HG03575 (cell line): Measurements from ENCODE around the gene ITPRIP.

Experiments used
- ATAC-seq: cut with Tn5 transposase; IDR thresholded peaks from one replicate; pipeline ENCODE4 v1.9.1; 2021; ENCODE audit not compliant: unreplicated experiment, insufficient number of reproducible peaks, low FRiP score; ENCODE audit errors: extremely low read depth

ITPRIP gene

GRCh38 chr10:104328896-104329710 is 9.2 kb downstream of the ITPRIP start:
- ATAC-seq: no peak

DNA sequence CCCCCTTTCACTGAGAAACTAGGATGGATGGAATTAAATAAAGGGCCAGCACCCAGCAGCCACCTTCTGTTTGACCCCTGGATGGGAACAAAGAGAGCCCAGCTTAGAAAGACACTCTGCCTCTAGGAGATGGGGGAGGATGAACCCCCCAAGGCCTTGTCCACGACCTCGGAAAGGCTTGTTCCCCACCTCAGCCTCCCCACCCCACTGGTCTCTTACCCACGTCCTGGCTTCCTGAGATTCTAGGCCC is 9.7 kb downstream of the ITPRIP start:
- no peak for ATAC-seq

GRCh38 chr10:104327745-104328645 is 10.3 kb downstream of the ITPRIP start:
- ATAC-seq: no peak

GRCh38 chr10:104326991-104327610 is 11.2 kb downstream of the ITPRIP start:
- no peak for ATAC-seq

DNA sequence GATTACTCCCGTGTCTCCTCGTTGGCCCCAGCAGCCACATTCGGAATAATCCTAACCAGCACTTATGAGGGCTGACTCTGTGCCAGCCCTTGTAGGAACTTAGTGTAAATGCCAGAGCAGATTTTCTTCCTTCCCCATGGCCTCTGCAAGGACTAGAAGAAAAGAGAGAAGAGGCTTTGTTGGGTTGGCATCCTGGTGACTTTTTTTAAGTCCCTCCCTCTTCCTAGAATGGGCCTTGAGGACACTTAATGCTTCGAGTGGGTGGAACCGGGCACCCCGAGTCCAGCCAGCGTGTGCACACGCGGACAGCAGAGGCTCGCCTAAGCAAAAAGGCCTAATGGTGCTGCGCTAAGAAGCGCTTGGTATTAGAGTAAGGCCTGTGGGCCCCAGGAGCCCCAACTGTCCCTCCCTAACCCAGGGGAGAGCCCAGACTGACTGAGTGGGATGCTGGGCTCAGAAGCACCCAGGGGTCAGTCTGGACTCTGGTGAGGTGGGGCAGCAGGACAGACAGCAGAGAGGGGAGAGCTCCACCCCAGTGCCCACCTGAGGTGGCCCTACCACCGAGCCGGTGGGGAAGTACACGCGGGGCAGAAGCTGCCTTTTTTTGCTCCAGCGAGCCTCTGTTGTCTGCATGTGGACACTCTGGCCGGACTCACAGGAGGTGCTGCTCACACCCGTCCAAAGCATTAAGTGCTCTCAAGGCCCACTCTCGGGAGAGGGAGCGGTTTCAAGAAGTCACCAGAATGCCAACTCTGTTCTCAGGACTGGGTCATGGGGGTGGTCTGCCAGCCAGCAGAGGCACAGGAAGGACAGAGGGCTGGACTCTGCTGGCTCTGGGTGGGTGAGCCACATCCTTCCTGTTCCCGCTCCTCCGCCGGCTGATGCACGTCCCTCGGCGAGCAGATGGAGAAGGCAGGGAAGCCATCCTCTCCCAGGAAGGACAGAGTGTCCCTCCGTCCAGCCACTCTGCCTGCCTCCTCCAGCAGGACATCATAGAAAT is 12.5 kb downstream of the ITPRIP start:
- ATAC-seq: no peak

DNA sequence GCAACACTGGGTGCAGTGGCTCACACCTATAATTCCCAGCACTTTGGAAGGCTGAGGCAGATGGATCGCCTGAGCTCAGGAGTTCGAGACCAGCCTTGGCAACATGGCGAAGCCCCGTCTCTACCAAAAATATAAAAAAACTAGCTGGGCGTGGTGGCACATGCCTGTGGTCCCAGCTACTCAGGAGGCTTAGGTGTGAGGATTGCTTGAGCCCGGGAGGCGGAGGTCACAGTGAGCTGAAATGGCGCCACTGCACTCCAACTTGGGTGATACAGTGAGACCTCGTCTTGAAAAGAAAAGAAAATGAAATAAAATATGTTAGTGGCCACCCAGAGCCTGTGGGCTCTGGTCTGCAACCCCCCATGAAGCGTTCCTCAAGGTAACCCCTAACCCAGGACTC is 13.3 kb downstream of the ITPRIP start:
- ATAC-seq: no peak

DNA sequence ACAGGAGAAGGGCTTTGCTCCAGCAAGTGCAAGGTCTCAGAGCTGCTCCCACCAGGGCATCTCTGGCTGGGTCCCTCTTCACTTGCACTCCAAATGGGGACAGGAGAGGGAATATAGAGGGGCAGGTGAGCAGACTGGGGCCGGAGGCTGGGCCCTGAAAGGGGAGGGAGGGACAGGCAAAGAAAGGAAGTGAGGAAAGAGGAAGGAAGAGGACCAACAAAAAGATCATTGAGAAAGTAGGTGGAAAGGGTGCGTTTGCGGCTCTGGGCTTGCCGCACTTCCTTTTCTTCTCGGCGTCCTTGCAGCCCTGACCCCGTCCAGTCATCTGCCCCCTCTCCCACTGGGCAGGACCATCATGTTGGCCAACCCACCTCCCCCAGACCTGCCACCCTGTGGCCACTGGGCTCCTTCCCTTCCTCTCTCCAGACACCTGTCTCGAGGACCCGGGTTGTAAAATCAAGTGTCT is 14.0 kb downstream of the ITPRIP start:
- no peak for ATAC-seq

DNA sequence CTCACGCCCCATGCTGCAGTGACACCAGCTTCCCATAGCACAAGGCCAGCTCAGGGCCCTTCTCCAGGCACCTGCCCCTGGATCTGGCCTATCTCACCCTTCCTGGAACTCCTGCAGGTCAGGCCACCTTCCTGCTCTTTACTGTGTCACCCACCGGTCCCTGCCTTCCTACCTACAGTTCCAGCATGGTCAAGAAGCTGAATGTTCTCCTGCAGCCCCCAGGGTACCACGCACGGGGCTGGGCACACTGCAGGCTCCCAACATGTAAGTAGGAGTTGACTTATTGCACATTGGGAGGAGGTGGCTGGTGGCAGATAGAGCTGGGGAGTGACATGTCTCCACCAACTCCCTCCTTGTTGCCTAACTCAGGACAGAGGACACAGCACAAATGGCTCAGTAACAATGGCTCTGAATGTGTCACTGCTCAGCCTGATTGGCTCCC is 14.5 kb downstream of the ITPRIP start:
- ATAC-seq: no peak

- ATAC-seq: no peak
Observed at GRCh38 chr10:104323085-104323484, 15.2 kb downstream of the ITPRIP start.

DNA sequence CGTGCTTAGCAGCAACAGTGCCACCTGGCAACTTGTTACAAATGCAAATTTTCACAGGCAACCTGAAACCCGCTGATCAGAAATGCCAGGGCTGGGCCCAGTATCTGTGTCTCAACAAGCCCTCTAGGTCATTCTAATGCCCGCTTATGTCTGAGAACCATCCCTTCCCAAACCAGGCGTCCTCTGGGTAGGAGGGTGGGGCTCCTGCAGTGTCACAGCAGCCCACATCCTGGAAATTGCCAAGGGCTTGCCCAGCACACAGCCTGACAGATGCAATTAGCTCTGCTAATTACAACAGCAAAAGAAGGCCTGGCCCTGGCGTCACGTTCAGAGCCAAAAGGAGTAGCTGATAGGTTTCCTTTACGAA is 15.9 kb downstream of the ITPRIP start:
- ATAC-seq: no peak

DNA sequence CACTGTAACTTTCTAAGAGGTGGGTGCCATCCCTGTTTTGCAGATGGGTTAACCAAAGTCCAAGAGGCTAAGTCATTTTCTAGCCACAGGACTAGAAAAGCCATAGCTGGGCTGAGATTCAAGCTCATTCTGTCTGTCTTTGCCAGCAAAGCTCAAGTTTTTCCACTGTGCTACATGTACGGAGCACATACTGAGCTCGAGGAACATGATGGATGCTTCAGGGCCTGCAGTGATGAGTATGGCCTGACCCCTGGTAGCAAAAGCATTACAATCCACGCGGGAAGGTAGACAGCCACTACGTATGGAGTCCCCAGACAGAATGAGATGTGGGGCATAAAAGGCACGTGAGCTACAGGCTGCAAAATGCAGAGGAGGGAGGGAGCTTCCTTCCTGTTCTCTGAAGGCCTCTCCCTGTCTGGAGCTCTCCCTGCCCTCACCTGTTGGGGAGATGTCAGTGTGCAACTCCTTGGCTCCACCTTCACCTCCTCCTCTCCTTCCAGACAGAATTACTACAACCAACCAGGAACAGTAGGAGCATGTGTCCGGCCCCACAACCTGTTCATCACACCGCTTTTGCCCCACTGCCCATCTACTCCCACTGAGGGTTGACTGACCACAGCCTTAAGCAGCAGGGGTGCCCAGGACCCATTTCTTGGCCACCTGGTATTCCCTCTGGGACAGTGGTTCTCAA is 16.4 kb downstream of the ITPRIP start:
- ATAC-seq: no peak

DNA sequence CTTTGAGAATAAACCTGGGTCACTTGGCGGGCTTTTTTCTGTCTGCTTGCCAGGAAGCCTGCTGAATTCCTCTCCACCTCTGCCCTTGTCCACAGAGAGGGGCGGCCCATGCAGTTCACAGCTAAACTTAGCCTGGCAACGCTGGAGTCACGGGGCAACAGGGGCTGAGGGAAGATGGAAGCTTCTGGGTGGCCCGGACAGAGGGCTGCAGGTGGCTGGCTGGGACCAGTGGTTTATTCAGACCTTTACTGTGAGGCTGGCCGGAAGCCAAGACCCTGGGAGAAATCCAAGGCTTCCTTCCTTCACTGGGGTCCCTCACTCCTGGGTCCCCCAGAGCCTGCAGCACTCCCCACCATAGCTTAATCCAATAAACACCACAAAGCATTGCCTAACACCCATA is 17.0 kb downstream of the ITPRIP start:
- no peak for ATAC-seq

DNA sequence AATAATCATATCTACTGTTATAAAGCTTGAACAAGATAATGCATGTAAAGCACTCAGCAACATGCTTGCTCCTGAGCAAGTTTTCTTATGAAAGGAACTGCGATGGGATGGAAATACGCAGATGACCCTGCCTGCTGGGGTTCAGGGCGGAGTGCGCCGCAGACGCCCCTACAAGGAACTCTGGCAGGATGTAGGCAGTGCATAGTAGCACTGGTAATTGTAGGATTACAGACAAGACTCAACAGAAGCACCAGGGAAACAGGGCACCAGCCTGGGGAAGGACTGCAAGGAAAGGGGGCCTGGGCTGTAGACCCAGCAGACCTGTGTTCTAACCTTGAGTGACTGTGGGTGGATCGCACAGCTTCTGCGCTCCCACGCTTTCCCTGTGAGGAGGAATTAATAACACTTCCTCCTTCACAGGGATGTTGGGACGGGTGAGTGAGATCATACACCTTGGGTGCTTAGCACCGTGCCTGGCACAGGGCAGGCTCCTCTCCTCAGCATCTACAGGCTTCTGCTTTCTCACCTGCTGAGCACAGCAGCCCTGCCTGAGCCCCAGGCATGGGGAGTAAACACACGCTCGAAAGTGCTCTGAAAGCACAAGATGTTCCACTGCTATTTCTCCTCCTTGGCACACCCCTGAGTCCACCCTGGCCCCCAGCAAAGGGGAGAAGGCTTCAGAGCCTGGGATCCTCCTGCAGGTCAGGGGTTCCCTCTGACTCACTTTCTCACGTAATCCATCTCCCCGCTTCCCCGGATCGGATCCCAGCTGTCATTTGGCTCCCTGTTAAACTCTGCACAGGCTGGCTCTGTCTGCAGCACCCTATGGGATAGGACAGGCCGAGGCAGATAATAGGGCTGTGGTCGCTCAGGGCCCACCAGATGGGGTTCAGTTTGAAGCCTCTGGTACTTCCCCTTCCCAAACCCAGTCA is 19.2 kb downstream of the ITPRIP start:
- ATAC-seq: no peak

- no peak for ATAC-seq
Observed at GRCh38 chr10:104318326-104318725, 19.9 kb downstream of the ITPRIP start.

DNA sequence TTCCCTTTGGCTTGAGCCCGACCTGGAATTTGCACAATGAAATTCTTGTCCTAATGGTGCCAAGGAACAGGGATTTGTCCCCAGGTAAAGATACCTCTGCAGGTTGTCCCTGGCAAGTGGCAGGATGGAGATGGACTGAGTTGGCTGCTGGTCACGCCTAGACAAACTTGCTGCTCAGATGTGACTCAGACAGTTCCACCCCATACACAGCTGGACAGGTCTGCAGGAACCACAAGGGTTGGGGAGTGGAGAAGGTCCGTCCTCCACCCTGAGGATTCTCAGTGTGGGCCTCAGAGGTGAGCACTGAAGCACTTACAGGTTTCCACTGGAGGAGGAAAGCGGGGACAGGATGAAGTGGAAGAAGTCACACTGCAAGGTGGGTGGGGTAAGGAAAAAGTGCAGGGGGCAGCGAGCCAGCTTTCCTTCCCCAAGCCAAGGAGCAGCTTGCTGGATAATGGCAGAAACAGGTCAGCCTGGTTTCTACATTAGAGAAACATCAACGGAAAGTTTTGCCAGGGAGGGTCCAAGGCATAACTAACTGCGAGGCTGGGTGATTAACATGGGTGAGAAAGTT is 20.5 kb downstream of the ITPRIP start:
- ATAC-seq: no peak

DNA sequence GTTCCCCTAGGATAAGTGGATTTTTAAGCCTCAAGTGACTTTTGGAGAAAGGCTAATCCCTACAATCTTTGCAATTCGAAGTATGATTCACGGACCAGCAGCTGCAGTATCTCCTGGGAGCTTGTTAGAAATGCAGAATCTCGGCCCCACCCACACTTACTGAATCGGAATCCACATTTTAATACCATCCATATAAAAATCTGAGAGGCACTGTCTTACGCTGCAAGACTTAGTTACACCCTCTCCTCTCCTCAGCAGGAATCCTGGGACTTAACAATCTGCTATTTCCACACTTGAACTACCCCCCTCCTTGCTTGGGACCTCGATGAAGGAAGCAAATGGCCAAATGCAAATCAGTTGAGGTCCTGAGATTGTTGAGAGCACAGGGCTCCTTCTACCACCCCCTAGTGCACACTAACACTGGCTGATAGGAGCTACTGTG is 21.0 kb downstream of the ITPRIP start:
- ATAC-seq: no peak
